ENCODE measurements around the gene HEXB. TPM values are rescaled to one million over a fixed set of nuclear protein-coding genes. Genes with fewer than 3 reads are reported as not detected.
A peak's percentile ranks its signal among the peaks of the same experiment; 100 is the strongest.

Gene HEXB
- total and polyA plus RNA-seq, 9 of the 15 experiments (the other 6 are each of a cell fraction or from before 2014, with no cell fraction given) = 22.9 to 158 (median 108) TPM

DNA sequence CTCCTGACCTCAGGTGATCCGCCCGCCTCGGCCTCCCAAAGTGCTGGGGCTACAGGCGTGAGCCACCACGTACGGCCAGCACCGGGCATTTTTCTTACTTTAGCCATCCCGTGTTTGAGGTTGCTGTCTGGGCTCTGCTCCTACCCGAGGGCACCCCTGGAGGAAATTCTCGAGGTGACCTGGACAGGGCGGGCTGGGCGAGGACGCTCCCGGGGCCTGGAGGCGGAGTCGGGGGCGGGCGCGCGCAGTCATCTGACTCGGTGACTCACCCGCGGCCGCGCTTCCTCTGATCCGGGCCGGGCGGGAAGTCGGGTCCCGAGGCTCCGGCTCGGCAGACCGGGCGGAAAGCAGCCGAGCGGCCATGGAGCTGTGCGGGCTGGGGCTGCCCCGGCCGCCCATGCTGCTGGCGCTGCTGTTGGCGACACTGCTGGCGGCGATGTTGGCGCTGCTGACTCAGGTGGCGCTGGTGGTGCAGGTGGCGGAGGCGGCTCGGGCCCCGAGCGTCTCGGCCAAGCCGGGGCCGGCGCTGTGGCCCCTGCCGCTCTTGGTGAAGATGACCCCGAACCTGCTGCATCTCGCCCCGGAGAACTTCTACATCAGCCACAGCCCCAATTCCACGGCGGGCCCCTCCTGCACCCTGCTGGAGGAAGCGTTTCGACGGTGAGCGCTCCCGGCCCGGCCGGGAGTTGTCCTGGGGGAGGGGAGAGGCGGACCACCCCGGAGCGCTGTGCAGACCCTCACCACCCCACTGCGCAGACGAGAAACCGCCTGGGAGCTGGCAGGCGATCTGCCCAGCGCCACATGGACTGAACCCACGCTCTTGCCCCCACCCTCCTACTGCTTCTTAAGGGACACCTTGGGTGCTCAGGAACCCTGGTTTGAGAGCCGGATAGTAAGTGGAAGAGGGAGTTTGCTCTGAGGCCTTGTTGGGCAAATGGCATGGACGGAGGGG is at the start of gene HEXB (continued):
- TF ChIP-seq, protein P1, sequence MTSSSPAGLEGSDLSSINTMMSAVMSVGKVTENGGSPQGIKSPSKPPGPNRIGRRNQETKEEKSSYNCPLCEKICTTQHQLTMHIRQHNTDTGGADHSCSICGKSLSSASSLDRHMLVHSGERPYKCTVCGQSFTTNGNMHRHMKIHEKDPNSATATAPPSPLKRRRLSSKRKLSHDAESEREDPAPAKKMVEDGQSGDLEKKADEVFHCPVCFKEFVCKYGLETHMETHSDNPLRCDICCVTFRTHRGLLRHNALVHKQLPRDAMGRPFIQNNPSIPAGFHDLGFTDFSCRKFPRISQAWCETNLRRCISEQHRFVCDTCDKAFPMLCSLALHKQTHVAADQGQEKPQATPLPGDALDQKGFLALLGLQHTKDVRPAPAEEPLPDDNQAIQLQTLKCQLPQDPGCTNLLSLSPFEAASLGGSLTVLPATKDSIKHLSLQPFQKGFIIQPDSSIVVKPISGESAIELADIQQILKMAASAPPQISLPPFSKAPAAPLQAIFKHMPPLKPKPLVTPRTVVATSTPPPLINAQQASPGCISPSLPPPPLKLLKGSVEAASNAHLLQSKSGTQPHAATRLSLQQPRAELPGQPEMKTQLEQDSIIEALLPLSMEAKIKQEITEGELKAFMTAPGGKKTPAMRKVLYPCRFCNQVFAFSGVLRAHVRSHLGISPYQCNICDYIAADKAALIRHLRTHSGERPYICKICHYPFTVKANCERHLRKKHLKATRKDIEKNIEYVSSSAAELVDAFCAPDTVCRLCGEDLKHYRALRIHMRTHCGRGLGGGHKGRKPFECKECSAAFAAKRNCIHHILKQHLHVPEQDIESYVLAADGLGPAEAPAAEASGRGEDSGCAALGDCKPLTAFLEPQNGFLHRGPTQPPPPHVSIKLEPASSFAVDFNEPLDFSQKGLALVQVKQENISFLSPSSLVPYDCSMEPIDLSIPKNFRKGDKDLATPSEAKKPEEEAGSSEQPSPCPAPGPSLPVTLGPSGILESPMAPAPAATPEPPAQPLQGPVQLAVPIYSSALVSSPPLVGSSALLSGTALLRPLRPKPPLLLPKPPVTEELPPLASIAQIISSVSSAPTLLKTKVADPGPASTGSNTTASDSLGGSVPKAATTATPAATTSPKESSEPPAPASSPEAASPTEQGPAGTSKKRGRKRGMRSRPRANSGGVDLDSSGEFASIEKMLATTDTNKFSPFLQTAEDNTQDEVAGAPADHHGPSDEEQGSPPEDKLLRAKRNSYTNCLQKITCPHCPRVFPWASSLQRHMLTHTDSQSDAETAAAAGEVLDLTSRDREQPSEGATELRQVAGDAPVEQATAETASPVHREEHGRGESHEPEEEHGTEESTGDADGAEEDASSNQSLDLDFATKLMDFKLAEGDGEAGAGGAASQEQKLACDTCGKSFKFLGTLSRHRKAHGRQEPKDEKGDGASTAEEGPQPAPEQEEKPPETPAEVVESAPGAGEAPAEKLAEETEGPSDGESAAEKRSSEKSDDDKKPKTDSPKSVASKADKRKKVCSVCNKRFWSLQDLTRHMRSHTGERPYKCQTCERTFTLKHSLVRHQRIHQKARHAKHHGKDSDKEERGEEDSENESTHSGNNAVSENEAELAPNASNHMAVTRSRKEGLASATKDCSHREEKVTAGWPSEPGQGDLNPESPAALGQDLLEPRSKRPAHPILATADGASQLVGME (CRISPR knock-in tag; IDR thresholded peaks at IDR 0.05) = no peak
- TF ChIP-seq ATF1 (CRISPR knock-in tag; IDR thresholded peaks at IDR 0.05) (no peak), ATF1 (tag; IDR thresholded peaks at IDR 0.05) (peak; percentile 46; the same call in 1 of the 2 replicates), MAFG (tag; conservative IDR thresholded peaks at IDR 0.05) (no peak), ZNF175 (CRISPR knock-in tag; IDR thresholded peaks at IDR 0.05; ENCODE audit: low read depth) (no peak), GTF2A2 (tag; IDR thresholded peaks at IDR 0.05) (no peak), ZNF79 (CRISPR knock-in tag; IDR thresholded peaks at IDR 0.05; ENCODE audit: low read depth) (no peak), PHTF2 (CRISPR knock-in tag; IDR thresholded peaks at IDR 0.05) (no peak), ZNF766 (CRISPR knock-in tag; conservative IDR thresholded peaks at IDR 0.05) (peak; percentile 65), BDP1 (IDR thresholded peaks at IDR 0.05; ENCODE audit: insufficient read depth, insufficient read length) (no peak), SIN3A (IDR thresholded peaks at IDR 0.05; ENCODE audit: borderline replicate concordance in 2 of 2, control insufficient read depth in 1 of 2, low read depth in 2 of 2, low read length in 2 of 2) (0 out of 4 replicates have a peak, but pooled peaks of 1 of the 2 experiments have one; percentile 23), COPS2 (conservative IDR thresholded peaks at IDR 0.05) (no peak), TEAD4 (IDR thresholded peaks at IDR 0.05; ENCODE audit: low read length) (no peak), TEAD4 (CRISPR knock-in tag; IDR thresholded peaks at IDR 0.05; ENCODE audit: borderline replicate concordance) (no peak), ZNF76 (CRISPR knock-in tag; IDR thresholded peaks at IDR 0.05; ENCODE audit: borderline replicate concordance) (0 out of 2 replicates have a peak, but pooled peaks have one; percentile 10)
- TF ChIP-seq, protein P2, sequence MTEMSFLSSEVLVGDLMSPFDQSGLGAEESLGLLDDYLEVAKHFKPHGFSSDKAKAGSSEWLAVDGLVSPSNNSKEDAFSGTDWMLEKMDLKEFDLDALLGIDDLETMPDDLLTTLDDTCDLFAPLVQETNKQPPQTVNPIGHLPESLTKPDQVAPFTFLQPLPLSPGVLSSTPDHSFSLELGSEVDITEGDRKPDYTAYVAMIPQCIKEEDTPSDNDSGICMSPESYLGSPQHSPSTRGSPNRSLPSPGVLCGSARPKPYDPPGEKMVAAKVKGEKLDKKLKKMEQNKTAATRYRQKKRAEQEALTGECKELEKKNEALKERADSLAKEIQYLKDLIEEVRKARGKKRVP (CRISPR knock-in tag; IDR thresholded peaks at IDR 0.05) = no peak
- TF ChIP-seq, protein P3, sequence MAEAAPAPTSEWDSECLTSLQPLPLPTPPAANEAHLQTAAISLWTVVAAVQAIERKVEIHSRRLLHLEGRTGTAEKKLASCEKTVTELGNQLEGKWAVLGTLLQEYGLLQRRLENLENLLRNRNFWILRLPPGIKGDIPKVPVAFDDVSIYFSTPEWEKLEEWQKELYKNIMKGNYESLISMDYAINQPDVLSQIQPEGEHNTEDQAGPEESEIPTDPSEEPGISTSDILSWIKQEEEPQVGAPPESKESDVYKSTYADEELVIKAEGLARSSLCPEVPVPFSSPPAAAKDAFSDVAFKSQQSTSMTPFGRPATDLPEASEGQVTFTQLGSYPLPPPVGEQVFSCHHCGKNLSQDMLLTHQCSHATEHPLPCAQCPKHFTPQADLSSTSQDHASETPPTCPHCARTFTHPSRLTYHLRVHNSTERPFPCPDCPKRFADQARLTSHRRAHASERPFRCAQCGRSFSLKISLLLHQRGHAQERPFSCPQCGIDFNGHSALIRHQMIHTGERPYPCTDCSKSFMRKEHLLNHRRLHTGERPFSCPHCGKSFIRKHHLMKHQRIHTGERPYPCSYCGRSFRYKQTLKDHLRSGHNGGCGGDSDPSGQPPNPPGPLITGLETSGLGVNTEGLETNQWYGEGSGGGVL (CRISPR knock-in tag; IDR thresholded peaks at IDR 0.05) = no peak
